SK-N-SH treated with all-trans-retinoic acid at 6 μM for 48 hours (cell line): ENCODE measurements around the gene ABHD11.

Experiments
- ATAC-seq: fragments of 200-7000 bp; cut with Tn5 transposase; 3 replicates; pipeline ENCODE4 v1.9.1; 2020; ENCODE audit warnings: mild to moderate bottlenecking, moderate library complexity
- BACH2 ChIP-seq: fragments of 250-450 bp; sonication (Bioruptor Pico); IDR thresholded peaks from 2 replicates; pipeline ENCODE4 v1.9.0; 2021; ENCODE audit warnings: mild to moderate bottlenecking, borderline replicate concordance
- CSDC2 ChIP-seq: fragments of 250-450 bp; sonication (Bioruptor Pico); IDR thresholded peaks from 2 replicates; pipeline ENCODE4 v1.5.0; 2020; ENCODE audit warnings: mild to moderate bottlenecking, moderate library complexity
- ESRRG ChIP-seq: fragments of 250-450 bp; sonication (Bioruptor Pico); IDR thresholded peaks from 2 replicates; pipeline ENCODE4 v1.6.1; 2021; ENCODE audit warnings: mild to moderate bottlenecking
- GLIS3 ChIP-seq: fragments of 250-450 bp; sonication (Bioruptor Pico); IDR thresholded peaks from 2 replicates; pipeline ENCODE4 v1.5.0; 2020; ENCODE audit warnings: mild to moderate bottlenecking, moderate library complexity
- ISL1 ChIP-seq: fragments of 250-450 bp; sonication (Bioruptor Pico); IDR thresholded peaks from 2 replicates; pipeline ENCODE4 v2.1.2; 2022; ENCODE audit warnings: mild to moderate bottlenecking, moderate library complexity
- OSR1 ChIP-seq: fragments of 250-450 bp; sonication (Bioruptor Pico); IDR thresholded peaks from 2 replicates; pipeline ENCODE4 v1.8.0; 2022; ENCODE audit warnings: moderate library complexity, mild to moderate bottlenecking, inconsistent platforms
- PATZ1 ChIP-seq: fragments of 250-450 bp; sonication (Bioruptor Pico); IDR thresholded peaks from 2 replicates; pipeline ENCODE4 v1.8.0; 2020; ENCODE audit warnings: mild to moderate bottlenecking, moderate library complexity, borderline replicate concordance
- POU6F1 ChIP-seq: fragments of 250-450 bp; sonication (Bioruptor Pico); IDR thresholded peaks from 2 replicates; pipeline ENCODE4 v1.8.0; 2021; ENCODE audit warnings: low read depth, mild to moderate bottlenecking, moderate library complexity, borderline replicate concordance
- RARB ChIP-seq: fragments of 250-450 bp; sonication (Bioruptor Pico); IDR thresholded peaks from 2 replicates; pipeline ENCODE4 v1.8.0; 2021; ENCODE audit warnings: mild to moderate bottlenecking, moderate library complexity
- SNAI2 ChIP-seq: fragments of 250-450 bp; sonication (Bioruptor Pico); IDR thresholded peaks from 2 replicates; pipeline ENCODE4 v1.5.0; 2020; ENCODE audit warnings: mild to moderate bottlenecking, moderate library complexity
- TCF4 ChIP-seq: fragments of 250-450 bp; sonication (Bioruptor Pico); IDR thresholded peaks from 2 replicates; pipeline ENCODE4 v1.8.0; 2021; ENCODE audit warnings: mild to moderate bottlenecking, moderate library complexity, borderline replicate concordance
- TOX ChIP-seq: fragments of 250-450 bp; sonication (Bioruptor Pico); IDR thresholded peaks from 2 replicates; pipeline ENCODE4 v1.8.0; 2021; ENCODE audit warnings: mild to moderate bottlenecking, moderate library complexity, borderline replicate concordance
- ZC3H10 ChIP-seq: fragments of 250-450 bp; sonication (Bioruptor Pico); IDR thresholded peaks from 2 replicates; pipeline ENCODE4 v1.5.1; 2021; ENCODE audit warnings: mild to moderate bottlenecking, moderate library complexity
- ZFP3 ChIP-seq: fragments of 250-450 bp; sonication (Bioruptor Pico); IDR thresholded peaks from 2 replicates; pipeline ENCODE4 v1.5.0; 2020; ENCODE audit warnings: mild to moderate bottlenecking, moderate library complexity
- ZFP30 ChIP-seq: fragments of 450-650 bp; formaldehyde crosslinking; IDR thresholded peaks from 2 replicates; pipeline ENCODE4 v1.5.0; 2022; ENCODE audit warnings: mild to moderate bottlenecking, moderate library complexity
- ZNF565 ChIP-seq: fragments of 450-650 bp; formaldehyde crosslinking; conservative IDR thresholded peaks from 2 replicates; pipeline ENCODE4 v1.5.0; 2020; ENCODE audit warnings: low read depth, mild to moderate bottlenecking, moderate library complexity
- ZNF70 ChIP-seq: fragments of 450-650 bp; formaldehyde crosslinking; IDR thresholded peaks from 2 replicates; pipeline ENCODE4 v1.5.0; 2020; ENCODE audit warnings: mild to moderate bottlenecking, moderate library complexity
- ZNF8 ChIP-seq: fragments of 450-650 bp; formaldehyde crosslinking; IDR thresholded peaks from 2 replicates; pipeline ENCODE4 v1.5.0; 2020; ENCODE audit warnings: mild to moderate bottlenecking, moderate library complexity
- TF ChIP-seq, protein P1 (sequence below): fragments of 250-450 bp; sonication (Bioruptor Pico); IDR thresholded peaks from 2 replicates; pipeline ENCODE4 v1.5.0; 2020; ENCODE audit warnings: mild to moderate bottlenecking, moderate library complexity

Gene ABHD11

GRCh38 chr7:73703225-73703624 lies 35.4 kb downstream of the ABHD11 start:
- ATAC-seq, result no peak
- TF ChIP-seq OSR1 (CRISPR knock-in tag) (no peak), ESRRG (CRISPR knock-in tag) (no peak), ZNF8 (no peak), ZNF565 (CRISPR knock-in tag) (no peak), ZFP3 (CRISPR knock-in tag) (no peak), PATZ1 (no peak), TCF4 (CRISPR knock-in tag) (no peak), ZNF70 (CRISPR knock-in tag) (no peak), ZC3H10 (CRISPR knock-in tag) (no peak), RARB (CRISPR knock-in tag) (no peak), BACH2 (CRISPR knock-in tag) (no peak), GLIS3 (CRISPR knock-in tag) (no peak), POU6F1 (CRISPR knock-in tag) (no peak), CSDC2 (no peak), ZFP30 (CRISPR knock-in tag) (no peak), ISL1 (CRISPR knock-in tag) (no peak)
- TF ChIP-seq, protein P1, sequence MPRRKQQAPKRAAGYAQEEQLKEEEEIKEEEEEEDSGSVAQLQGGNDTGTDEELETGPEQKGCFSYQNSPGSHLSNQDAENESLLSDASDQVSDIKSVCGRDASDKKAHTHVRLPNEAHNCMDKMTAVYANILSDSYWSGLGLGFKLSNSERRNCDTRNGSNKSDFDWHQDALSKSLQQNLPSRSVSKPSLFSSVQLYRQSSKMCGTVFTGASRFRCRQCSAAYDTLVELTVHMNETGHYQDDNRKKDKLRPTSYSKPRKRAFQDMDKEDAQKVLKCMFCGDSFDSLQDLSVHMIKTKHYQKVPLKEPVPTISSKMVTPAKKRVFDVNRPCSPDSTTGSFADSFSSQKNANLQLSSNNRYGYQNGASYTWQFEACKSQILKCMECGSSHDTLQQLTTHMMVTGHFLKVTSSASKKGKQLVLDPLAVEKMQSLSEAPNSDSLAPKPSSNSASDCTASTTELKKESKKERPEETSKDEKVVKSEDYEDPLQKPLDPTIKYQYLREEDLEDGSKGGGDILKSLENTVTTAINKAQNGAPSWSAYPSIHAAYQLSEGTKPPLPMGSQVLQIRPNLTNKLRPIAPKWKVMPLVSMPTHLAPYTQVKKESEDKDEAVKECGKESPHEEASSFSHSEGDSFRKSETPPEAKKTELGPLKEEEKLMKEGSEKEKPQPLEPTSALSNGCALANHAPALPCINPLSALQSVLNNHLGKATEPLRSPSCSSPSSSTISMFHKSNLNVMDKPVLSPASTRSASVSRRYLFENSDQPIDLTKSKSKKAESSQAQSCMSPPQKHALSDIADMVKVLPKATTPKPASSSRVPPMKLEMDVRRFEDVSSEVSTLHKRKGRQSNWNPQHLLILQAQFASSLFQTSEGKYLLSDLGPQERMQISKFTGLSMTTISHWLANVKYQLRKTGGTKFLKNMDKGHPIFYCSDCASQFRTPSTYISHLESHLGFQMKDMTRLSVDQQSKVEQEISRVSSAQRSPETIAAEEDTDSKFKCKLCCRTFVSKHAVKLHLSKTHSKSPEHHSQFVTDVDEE, result no peak

- no peak for TF ChIP-seq OSR1 (CRISPR knock-in tag)
- no peak for TF ChIP-seq CSDC2
- TF ChIP-seq TOX, result no peak
- TF ChIP-seq SNAI2 (CRISPR knock-in tag), result no peak
- TF ChIP-seq GLIS3 (CRISPR knock-in tag), result no peak
- no peak for TF ChIP-seq BACH2 (CRISPR knock-in tag)
- ATAC-seq, result no peak
Measured at GRCh38 chr7:73702665-73703064, 35.9 kb downstream of the ABHD11 start.

DNA sequence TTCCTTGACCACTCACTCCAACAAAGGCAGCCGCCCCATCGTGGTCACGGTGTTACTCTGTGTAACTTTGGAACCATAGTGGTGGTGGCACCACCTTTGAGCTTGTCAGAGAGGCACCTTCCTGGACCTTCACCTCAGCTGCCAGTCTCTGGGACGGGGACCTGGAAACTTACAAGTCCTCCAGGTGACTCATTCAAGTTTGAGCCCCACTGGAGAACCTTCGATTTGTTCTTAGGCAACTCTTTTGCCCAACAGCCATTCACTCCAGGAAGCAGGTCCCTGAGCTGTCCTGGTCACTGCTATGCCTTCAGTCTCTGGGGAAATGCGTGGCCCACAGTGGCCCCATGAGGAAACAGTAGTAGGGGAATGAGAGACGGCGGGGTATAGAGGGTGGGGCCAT lies 36.4 kb downstream of the ABHD11 start:
- TF ChIP-seq RARB (CRISPR knock-in tag) (no peak), CSDC2 (no peak), OSR1 (CRISPR knock-in tag) (no peak), ZFP30 (CRISPR knock-in tag) (no peak), ISL1 (CRISPR knock-in tag) (no peak), BACH2 (CRISPR knock-in tag) (no peak)
- TF ChIP-seq, protein P1, result no peak
- no peak for ATAC-seq

DNA sequence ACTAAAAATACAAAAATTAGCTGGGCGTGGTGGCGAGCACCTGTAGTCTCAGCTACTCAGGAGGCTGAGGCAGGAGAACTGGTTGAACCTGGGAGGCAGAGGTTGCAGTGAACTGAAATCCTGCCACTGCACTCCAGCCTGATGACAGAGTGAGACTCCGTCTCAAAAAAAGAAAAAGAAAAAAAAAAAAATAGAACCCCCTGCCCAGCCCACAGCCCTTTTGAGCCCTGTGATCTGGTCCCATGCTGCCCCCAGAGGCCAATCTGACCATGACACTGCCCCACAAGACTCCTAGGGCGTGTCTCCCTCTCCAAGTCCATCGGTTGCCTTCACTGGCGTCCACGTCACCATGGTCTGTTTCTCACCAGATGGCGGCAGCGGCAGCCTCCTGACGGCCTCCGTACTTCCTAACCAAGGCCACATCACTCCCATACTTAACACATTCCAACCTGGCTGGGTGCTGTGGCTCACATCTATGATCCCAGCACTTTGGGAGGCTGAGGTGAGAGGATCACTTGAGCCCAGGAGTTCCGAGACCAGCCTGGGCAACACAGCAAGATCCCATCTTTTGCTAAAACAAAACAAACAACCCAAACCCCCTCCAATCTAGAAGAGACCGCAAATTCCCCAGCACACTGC lies 37.1 kb downstream of the ABHD11 start:
- peak; percentile 48 for ATAC-seq
- TF ChIP-seq POU6F1 (CRISPR knock-in tag) (no peak), PATZ1 (no peak), CSDC2 (no peak), SNAI2 (CRISPR knock-in tag) (no peak), ZNF8 (no peak), TCF4 (CRISPR knock-in tag) (no peak), ESRRG (CRISPR knock-in tag) (no peak)
- TF ChIP-seq, protein P1, result no peak
